LNCAP (cell line): ENCODE data around the gene EHMT1.

Experiments
- CTCF ChIP-seq: fragments of 450-650 bp; IDR thresholded peaks from 2 replicates; pipeline ENCODE4 v1.5.1; 2017; ENCODE audit warnings: mild to moderate bottlenecking

The EHMT1 gene

GRCh38 chr9:137728444-137729311, 109.9 kb downstream of the EHMT1 start:
- TF ChIP-seq CTCF: no peak

- TF ChIP-seq CTCF: no peak
Measured at GRCh38 chr9:137731216-137731946, 112.6 kb downstream of the EHMT1 start.

- no peak for TF ChIP-seq CTCF
Measured at GRCh38 chr9:137731947-137732813, 113.4 kb downstream of the EHMT1 start.

GRCh38 chr9:137733429-137733828, 114.6 kb downstream of the EHMT1 start:
- no peak for TF ChIP-seq CTCF

- TF ChIP-seq CTCF: no peak
Measured at GRCh38 chr9:137734181-137734580, 115.4 kb downstream of the EHMT1 start.

- TF ChIP-seq CTCF: no peak
Measured at GRCh38 chr9:137738703-137739102, 119.9 kb downstream of the EHMT1 start.
